Activated CD4-positive, alpha-beta T cell treated with anti-CD3 and anti-CD28 coated beads for 36 hours (primary cell): ENCODE measurements around the gene CARD19. TPM values are rescaled to one million over a fixed set of nuclear protein-coding genes. Genes with fewer than 3 reads are reported as not detected.
"Not testable (repeated sequence)": the region's sequence is repeated elsewhere in the genome, so short reads cannot be mapped to it uniquely, and the experiment has no call there.

Experiments used
- ATAC-seq: fragments of 200-7000 bp; cut with Tn5 transposase; one replicate; pipeline ENCODE4 v1.10.0; 2021; ENCODE audit warnings: mild to moderate bottlenecking, moderate library complexity
- CTCF ChIA-PET: fragments of 350-600 bp; sonication (Branson Sonifier 250); formaldehyde crosslinking; loops from one replicate; lab custom pipeline; 2021; ENCODE audit warnings: antibody characterized with exemption; lab: Charles Lee
- POLR2A ChIA-PET: fragments of 350-600 bp; sonication (Branson Sonifier 250); formaldehyde crosslinking; loops from one replicate; lab custom pipeline; 2021; ENCODE audit warnings: antibody characterized with exemption, inconsistent platforms; lab: Charles Lee
- DNase-seq: peaks from one replicate; pipeline ENCODE4 v3.0.0-alpha.2; 2020
- H3K27ac Mint-ChIP-seq: one replicate; pipeline ENCODE4 v1.8.0; 2021; ENCODE audit warnings: mixed read lengths
- H3K27me3 Mint-ChIP-seq: one replicate; pipeline ENCODE4 v1.8.0; 2021; ENCODE audit warnings: mixed read lengths
- H3K36me3 Mint-ChIP-seq: one replicate; pipeline ENCODE4 v1.8.0; 2021; ENCODE audit warnings: low read depth, mixed read lengths
- H3K4me1 Mint-ChIP-seq: one replicate; pipeline ENCODE4 v1.8.0; 2021; ENCODE audit warnings: mixed read lengths
- H3K4me3 Mint-ChIP-seq: one replicate; pipeline ENCODE4 v1.8.0; 2021; ENCODE audit warnings: mild to moderate bottlenecking, moderate library complexity, mixed read lengths
- H3K9me3 Mint-ChIP-seq: one replicate; pipeline ENCODE4 v1.8.0; 2021; ENCODE audit warnings: low read depth, mixed read lengths
- intact Hi-C, 2 experiments: fragments of 100-400 bp; cut with DNase I in 1 of 2; cut with micrococcal nuclease in 1 of 2; formaldehyde crosslinking; loops; one replicate each; pipeline versions ENCODE4 v1.14.2 to v1.15.1; 2022 to 2024; cut with DNase I, micrococcal nuclease
- total RNA-seq, 2 experiments: library from RNA; stranded (reverse); gene quantifications; one replicate each; pipeline ENCODE4 v1.2.3, GENCODE V29; 2021

CARD19 gene
- total RNA-seq, 2 experiments from 2014 or later: 39.6 to 44.4 TPM

DNA sequence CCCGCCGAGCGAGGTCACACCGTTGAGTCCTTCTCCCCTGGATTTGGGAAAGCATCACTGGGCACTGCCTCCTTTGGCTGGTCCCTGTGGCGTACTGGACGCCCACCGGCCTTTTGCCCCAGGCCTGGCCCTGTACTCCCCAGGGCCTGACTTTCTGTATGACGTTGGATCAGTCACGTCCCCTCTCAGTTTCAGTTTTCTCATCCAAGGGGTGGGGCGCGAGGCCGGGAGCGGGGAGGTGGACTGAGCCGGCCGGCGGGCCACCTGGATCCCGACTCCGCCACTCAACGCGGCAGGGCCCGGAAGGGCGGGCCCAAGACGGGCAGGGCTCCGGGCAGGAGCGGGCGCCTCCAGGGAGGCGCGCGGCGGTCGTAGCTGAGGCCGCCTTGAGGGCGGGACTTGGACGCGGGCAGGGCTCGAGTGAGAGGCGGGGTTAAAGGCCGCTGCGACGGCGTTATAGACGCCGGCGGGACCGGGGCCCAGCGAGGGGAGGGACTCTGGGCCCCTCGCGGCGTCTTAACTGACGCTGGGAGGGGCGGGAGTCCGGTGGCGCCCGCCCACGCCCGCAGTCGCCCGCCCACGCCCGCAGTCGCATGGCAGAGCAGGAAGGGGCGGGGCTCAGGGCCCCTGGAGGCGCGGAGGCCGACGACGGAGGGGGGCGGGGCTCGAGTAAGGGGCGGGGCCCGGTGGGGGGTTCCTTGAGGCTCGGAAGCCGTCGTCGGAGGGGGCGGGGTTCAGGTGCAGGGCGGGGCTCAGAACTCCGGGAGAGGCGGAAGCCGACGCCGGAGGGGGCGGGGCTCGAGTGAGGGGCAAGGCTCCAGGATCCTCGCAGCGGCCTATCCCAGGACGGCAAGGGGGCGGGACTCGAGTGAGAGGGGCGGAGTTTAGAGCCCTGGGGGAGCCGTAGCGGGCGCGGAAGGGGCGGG is 549 bp upstream of the CARD19 start:
- Mint-ChIP-seq H3K27me3 (no peaks in the 10 kb centered on the region), H3K4me3 (peak overlapping the region; percentile 80), H3K36me3 (peaks cover 13% of the 10 kb centered on the region), H3K27ac (peak overlapping the region; percentile 98), H3K4me1 (peaks cover 77% of the 10 kb centered on the region), H3K9me3 (peaks cover 5% of the 10 kb centered on the region)
- peak; percentile 79 for ATAC-seq
- peak; percentile 100 for DNase-seq
- ChIA-PET POLR2A (interaction anchor here (1.3 kb wide), 1 partner anchor 36 kb away, joined by 7 read pairs; no protein-coding TSS in a partner anchor), CTCF (interaction anchor here (0.6 to 1.2 kb wide), 4 partner anchors 15 to 109 kb away, joined by 3 to 6 read pairs (median 3); no protein-coding TSS in a partner anchor)
- intact Hi-C loops: loop anchor here (1.0 to 10.0 kb wide), 16 partner anchors 31 to 978 kb away; partner anchors contain the start of genes SUSD3 (in 2 of the 2), BICD2 (in 1 of the 2), FAM120A (in 1 of the 2) and FAM120AOS (in 1 of the 2)

- Mint-ChIP-seq H3K4me3 (peak overlapping the region; percentile 80), H3K27ac (peak overlapping the region; percentile 77), H3K36me3 (peaks cover 10% of the 10 kb centered on the region), H3K9me3 (no peaks in the 10 kb centered on the region), H3K4me1 (peaks cover 67% of the 10 kb centered on the region), H3K27me3 (no peaks in the 10 kb centered on the region)
- intact Hi-C loops: loop anchor here (1.0 to 10.0 kb wide), 7 partner anchors 39 to 980 kb away; partner anchors contain the start of genes BICD2 (in 1 of the 2), FAM120AOS (in 1 of the 2), IARS1 (in 1 of the 2) and SPTLC1 (in 1 of the 2)
- CTCF ChIA-PET: interaction anchor here (0.7 to 2.1 kb wide), 2 partner anchors 12 kb away, joined by 3 to 5 read pairs; no protein-coding TSS in a partner anchor
- no peak for DNase-seq
- no peak for ATAC-seq
- POLR2A ChIA-PET: interaction anchor here (0.6 to 1.7 kb wide), 3 partner anchors 32 to 477 kb away, joined by 3 to 7 read pairs (median 3); no protein-coding TSS in a partner anchor
Measured at GRCh38 chr9:93096811-93097382, 880 bp downstream of the CARD19 start.

GRCh38 chr9:93097511-93098201 is 1.6 kb downstream of the CARD19 start:
- Mint-ChIP-seq H3K4me3 (peak overlapping the region; percentile 80), H3K4me1 (peaks cover 65% of the 10 kb centered on the region), H3K27ac (peak overlapping the region; percentile 77), H3K36me3 (peaks cover 10% of the 10 kb centered on the region), H3K9me3 (peaks cover 1% of the 10 kb centered on the region), H3K27me3 (no peaks in the 10 kb centered on the region)
- DNase-seq: peak; percentile 30
- no peak for ATAC-seq
- ChIA-PET POLR2A (interaction anchor here (1.0 to 1.7 kb wide), 3 partner anchors 10 to 33 kb away, joined by 3 to 7 read pairs (median 3); no protein-coding TSS in a partner anchor), CTCF (interaction anchor here (0.6 to 2.1 kb wide), 3 partner anchors 10 to 50 kb away, joined by 3 to 5 read pairs (median 4); no protein-coding TSS in a partner anchor)
- intact Hi-C loops: loop anchor here (2.0 to 10.0 kb wide), 5 partner anchors 37 to 980 kb away; partner anchors contain the start of genes BICD2 (in 1 of the 2), IARS1 (in 1 of the 2), NINJ1 (in 1 of the 2) and SPTLC1 (in 1 of the 2)

GRCh38 chr9:93098236-93098946 is 2.4 kb downstream of the CARD19 start:
- Mint-ChIP-seq H3K36me3 (peaks cover 10% of the 10 kb centered on the region), H3K4me3 (peak overlapping the region; percentile 80), H3K27ac (peak overlapping the region; percentile 77), H3K9me3 (peaks cover 1% of the 10 kb centered on the region), H3K27me3 (no peaks in the 10 kb centered on the region), H3K4me1 (peaks cover 61% of the 10 kb centered on the region)
- DNase-seq: peak; percentile 85
- ChIA-PET POLR2A (interaction anchor here (0.9 to 1.0 kb wide), 4 partner anchors 9 to 58 kb away, joined by 3 read pairs; no protein-coding TSS in a partner anchor), CTCF (interaction anchor here (1.0 to 2.1 kb wide), 5 partner anchors 9 to 142 kb away, joined by 3 to 7 read pairs (median 5); no protein-coding TSS in a partner anchor)
- peak; percentile 5 for ATAC-seq
- intact Hi-C loops: loop anchor here (2.0 to 10.0 kb wide), 5 partner anchors 36 to 981 kb away; partner anchors contain the start of genes BICD2 (in 1 of the 2), IARS1 (in 1 of the 2), NINJ1 (in 1 of the 2) and SPTLC1 (in 1 of the 2)

DNA sequence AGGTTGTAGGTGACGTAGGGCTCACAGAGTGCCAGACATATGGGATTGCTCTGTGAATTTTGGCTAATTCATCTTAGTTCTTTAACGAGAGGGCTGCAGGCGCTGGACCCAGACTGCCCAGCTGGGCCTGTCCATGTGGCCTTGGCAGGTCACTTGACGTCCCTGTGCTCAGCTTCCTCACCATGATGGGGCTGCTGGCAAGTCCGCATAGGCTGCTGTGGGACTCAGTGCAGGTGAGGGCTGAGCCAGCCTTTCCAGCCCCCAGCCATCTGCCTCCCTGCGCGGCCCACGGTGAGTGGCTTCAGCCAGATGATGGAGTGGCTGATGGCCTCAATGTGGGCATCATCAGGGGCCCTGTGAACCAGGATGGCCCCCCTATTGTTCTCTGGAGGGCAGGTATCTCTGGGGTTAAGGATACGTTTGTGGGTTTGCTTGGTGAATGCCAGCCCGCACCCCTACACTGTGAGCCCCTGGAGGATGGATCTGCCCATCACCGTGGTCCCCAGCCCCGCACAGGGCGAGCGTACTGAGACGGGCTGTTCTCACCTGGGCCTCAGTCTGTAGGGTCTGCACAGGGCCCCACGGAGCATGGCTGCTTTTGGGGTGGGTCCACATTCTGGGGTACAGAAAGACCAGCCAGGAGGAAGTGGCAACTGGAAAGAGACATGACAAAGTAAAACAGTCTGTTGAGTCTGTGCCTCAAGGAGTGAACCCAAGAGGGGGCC is 3.7 kb downstream of the CARD19 start:
- CTCF ChIA-PET: interaction anchor here (1.3 to 1.6 kb wide), 2 partner anchors 10 to 97 kb away, joined by 7 read pairs; no protein-coding TSS in a partner anchor
- intact Hi-C loops: loop anchor here (2.0 to 10.0 kb wide), 5 partner anchors 35 to 982 kb away; partner anchors contain the start of genes BICD2 (in 1 of the 2), IARS1 (in 1 of the 2), NINJ1 (in 1 of the 2) and SPTLC1 (in 1 of the 2)
- POLR2A ChIA-PET: interaction anchor here (1.0 kb wide), 1 partner anchor 57 kb away, joined by 3 read pairs; no protein-coding TSS in a partner anchor
- Mint-ChIP-seq H3K27me3 (no peaks in the 10 kb centered on the region), H3K4me3 (no peak overlapping the region), H3K9me3 (peaks cover 8% of the 10 kb centered on the region), H3K27ac (peak overlapping the region; percentile 5), H3K4me1 (peaks cover 57% of the 10 kb centered on the region), H3K36me3 (peaks cover 20% of the 10 kb centered on the region)
- ATAC-seq: no peak
- DNase-seq: peak; percentile 4

DNA sequence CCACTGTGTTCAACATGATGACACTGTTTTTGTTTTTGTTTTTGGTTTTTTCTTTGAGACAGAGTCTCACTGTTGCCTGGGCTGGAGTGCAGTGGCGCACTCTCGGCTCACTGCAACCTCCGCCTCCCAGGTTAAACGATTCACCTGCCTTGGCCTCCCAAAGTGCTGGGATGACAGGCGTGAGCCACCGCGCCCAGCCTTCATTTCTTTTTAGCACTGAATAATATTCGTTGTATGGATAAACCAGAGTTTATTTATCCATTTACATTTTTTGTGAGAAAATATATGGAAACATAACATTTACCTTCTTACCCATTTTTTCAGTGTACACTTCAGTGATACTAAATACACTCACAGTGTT is 4.2 kb downstream of the CARD19 start:
- intact Hi-C loops: no loop called here

GRCh38 chr9:93101086-93101485 is 5.1 kb downstream of the CARD19 start:
- H3K27me3 Mint-ChIP-seq, intact Hi-C loops: not testable (repeated sequence)

More for the DNA sequence above, 4.2 kb downstream of the CARD19 start:
- peaks cover 58% of the 10 kb centered on the region for H3K4me1 Mint-ChIP-seq
- ATAC-seq: no peak
- peak; percentile 2 for DNase-seq
- ChIA-PET CTCF (no interaction called here), POLR2A (no interaction called here)
- no peak overlapping the region for H3K27ac Mint-ChIP-seq
- H3K36me3 Mint-ChIP-seq: peaks cover 25% of the 10 kb centered on the region
- H3K9me3 Mint-ChIP-seq: peaks cover 13% of the 10 kb centered on the region
- no peaks in the 10 kb centered on the region for H3K27me3 Mint-ChIP-seq
- H3K4me3 Mint-ChIP-seq: no peak overlapping the region

DNA sequence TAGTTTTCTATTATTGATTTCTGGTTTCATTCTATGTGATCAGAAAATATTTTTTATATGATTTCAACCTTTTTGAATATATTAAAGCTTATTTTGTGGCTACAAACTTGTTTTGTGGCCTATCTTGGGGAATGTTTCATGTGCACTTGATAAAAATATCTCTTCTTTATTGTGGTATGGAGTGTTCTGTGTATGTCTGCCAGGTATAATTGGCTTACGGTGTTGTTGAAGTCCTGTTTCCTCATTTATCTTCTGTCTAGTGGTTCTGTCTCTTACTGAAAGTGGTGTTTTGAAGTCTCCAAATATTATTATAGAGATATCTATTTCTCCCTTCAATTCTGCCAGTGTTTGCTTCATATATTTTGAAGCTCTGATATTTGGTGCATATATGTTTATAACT is 9.6 kb downstream of the CARD19 start:
- no peaks in the 10 kb centered on the region for H3K27me3 Mint-ChIP-seq
- H3K36me3 Mint-ChIP-seq: peaks cover 28% of the 10 kb centered on the region
- H3K9me3 Mint-ChIP-seq: peaks cover 13% of the 10 kb centered on the region
- ChIA-PET CTCF (interaction anchor here (1.3 to 6.9 kb wide), 5 partner anchors 11 to 102 kb away, joined by 3 to 40 read pairs (median 5); no protein-coding TSS in a partner anchor), POLR2A (no interaction called here)
- DNase-seq: no peak
- no peak for ATAC-seq
- intact Hi-C loops: loop anchor here in 1 of 2 experiments (5.0 kb wide), 1 partner anchor 52 kb away; no protein-coding TSS in a partner anchor
- no peak overlapping the region for H3K27ac Mint-ChIP-seq
- no peak overlapping the region for H3K4me3 Mint-ChIP-seq
- H3K4me1 Mint-ChIP-seq: peaks cover 62% of the 10 kb centered on the region

More at GRCh38 chr9:93101086-93101485, 5.1 kb downstream of the CARD19 start:
- not testable (repeated sequence) for ATAC-seq, H3K4me3 Mint-ChIP-seq, H3K27ac Mint-ChIP-seq
- POLR2A ChIA-PET: interaction anchor here (0.6 kb wide), 1 partner anchor 45 kb away, joined by 7 read pairs; no protein-coding TSS in a partner anchor
- Mint-ChIP-seq H3K9me3 (peaks cover 13% of the 10 kb centered on the region), H3K36me3 (peaks cover 25% of the 10 kb centered on the region), H3K4me1 (peaks cover 64% of the 10 kb centered on the region)
- peak; percentile 1 for DNase-seq
- CTCF ChIA-PET: interaction anchor here (1.1 kb wide), 1 partner anchor 8 kb away, joined by 3 read pairs; no protein-coding TSS in a partner anchor
